ENCODE results near the gene GDF11. TPM values are rescaled to one million over a fixed set of nuclear protein-coding genes. Genes with fewer than 3 reads are reported as not detected.
A peak's percentile ranks its signal among the peaks of the same experiment; 100 is the strongest.

The GDF11 gene
- total RNA-seq, 2 experiments from 2014 or later: 4.2 TPM

- CTCF ChIA-PET: interaction anchor here (0.8 to 1.3 kb wide), 2 partner anchors 25 to 26 kb away, joined by 3 to 5 read pairs; no protein-coding TSS in a partner anchor
- Mint-ChIP-seq H3K36me3 (ENCODE audit: low read depth) (peaks cover 3% of the 10 kb centered on the region), H3K27ac (no peak overlapping the region), H3K4me3 (no peak overlapping the region), H3K9me3 (no peaks in the 10 kb centered on the region), H3K27me3 (ENCODE audit: low read depth) (peaks cover 20% of the 10 kb centered on the region), H3K4me1 (ENCODE audit: low read depth) (peaks cover 24% of the 10 kb centered on the region)
- no peak for DNase-seq
- intact Hi-C loops (cut with micrococcal nuclease): no loop called here
These were observed 31.0 kb upstream of the GDF11 start for GRCh38 chr12:55711786-55712553.

GRCh38 chr12:55712700-55713415 lies 30.1 kb upstream of the GDF11 start:
- intact Hi-C loops (cut with micrococcal nuclease): no loop called here
- no peak for DNase-seq
- peaks cover 28% of the 10 kb centered on the region for H3K4me1 Mint-ChIP-seq (ENCODE audit: low read depth)
- H3K27me3 Mint-ChIP-seq (ENCODE audit: low read depth): peaks cover 16% of the 10 kb centered on the region
- H3K9me3 Mint-ChIP-seq: no peaks in the 10 kb centered on the region
- H3K27ac Mint-ChIP-seq: no peak overlapping the region
- CTCF ChIA-PET: interaction anchor here (1.0 to 1.3 kb wide), 2 partner anchors 17 to 25 kb away, joined by 3 to 5 read pairs; no protein-coding TSS in a partner anchor
- no peak overlapping the region for H3K4me3 Mint-ChIP-seq
- H3K36me3 Mint-ChIP-seq (ENCODE audit: low read depth): peaks cover 3% of the 10 kb centered on the region

- DNase-seq: no peak
- Mint-ChIP-seq H3K27ac (no peak overlapping the region), H3K4me1 (ENCODE audit: low read depth) (peaks cover 32% of the 10 kb centered on the region), H3K27me3 (ENCODE audit: low read depth) (peaks cover 9% of the 10 kb centered on the region), H3K4me3 (no peak overlapping the region), H3K36me3 (ENCODE audit: low read depth) (peaks cover 3% of the 10 kb centered on the region), H3K9me3 (no peaks in the 10 kb centered on the region)
- CTCF ChIA-PET: no interaction called here
- intact Hi-C loops (cut with micrococcal nuclease): no loop called here
These were observed 29.2 kb upstream of the GDF11 start for GRCh38 chr12:55713721-55714120.

GRCh38 chr12:55715169-55715764 lies 27.7 kb upstream of the GDF11 start:
- Mint-ChIP-seq H3K27ac (peak overlapping the region; percentile 91), H3K36me3 (ENCODE audit: low read depth) (peaks cover 3% of the 10 kb centered on the region), H3K4me3 (peak overlapping the region; percentile 92), H3K27me3 (ENCODE audit: low read depth) (peaks cover 3% of the 10 kb centered on the region), H3K9me3 (no peaks in the 10 kb centered on the region), H3K4me1 (ENCODE audit: low read depth) (peaks cover 28% of the 10 kb centered on the region)
- no peak for DNase-seq
- CTCF ChIA-PET: interaction anchor here (0.6 to 3.5 kb wide), 6 partner anchors 10 to 114 kb away, joined by 3 to 32 read pairs (median 4); no protein-coding TSS in a partner anchor
- intact Hi-C loops (cut with micrococcal nuclease): loop anchor here (5.0 kb wide), 1 partner anchor 728 kb away; no protein-coding TSS in a partner anchor

- Mint-ChIP-seq H3K27ac (peak within 1 kb of the TSS; percentile 91), H3K27me3 (ENCODE audit: low read depth) (peaks cover 3% of the 10 kb centered on the region), H3K36me3 (ENCODE audit: low read depth) (peaks cover 3% of the 10 kb centered on the region), H3K4me1 (ENCODE audit: low read depth) (peaks cover 28% of the 10 kb centered on the region), H3K9me3 (no peaks in the 10 kb centered on the region), H3K4me3 (peak within 1 kb of the TSS; percentile 92)
- peak; percentile 96 for DNase-seq
- intact Hi-C loops (cut with micrococcal nuclease): loop anchor here (1.0 to 5.0 kb wide), 8 partner anchors 13 to 729 kb away; partner anchors contain the start of genes CD63, PA2G4, RPL41 and SARNP
- CTCF ChIA-PET: interaction anchor here (0.6 to 3.5 kb wide), 7 partner anchors 9 to 113 kb away, joined by 3 to 32 read pairs (median 4); no protein-coding TSS in a partner anchor
These were observed 26.9 kb upstream of the GDF11 start, which contains the start of gene BLOC1S1 for GRCh38 chr12:55715833-55716581. Gene BLOC1S1, plus strand, starts transcription at chr12:55716046. Its CDS starts 6 bp downstream, at chr12:55716052.

- CTCF ChIA-PET: interaction anchor here (1.0 to 3.5 kb wide), 5 partner anchors 13 to 541 kb away, joined by 3 to 32 read pairs (median 7); partner anchors contain the start of genes ANKRD52 and CD63
- Mint-ChIP-seq H3K27me3 (ENCODE audit: low read depth) (peaks cover 3% of the 10 kb centered on the region), H3K4me3 (peak overlapping the region; percentile 92), H3K36me3 (ENCODE audit: low read depth) (peaks cover 3% of the 10 kb centered on the region), H3K4me1 (ENCODE audit: low read depth) (peaks cover 28% of the 10 kb centered on the region), H3K9me3 (no peaks in the 10 kb centered on the region), H3K27ac (peak overlapping the region; percentile 91)
- no peak for DNase-seq
- intact Hi-C loops (cut with micrococcal nuclease): loop anchor here (1.0 to 5.0 kb wide), 8 partner anchors 13 to 729 kb away; partner anchors contain the start of genes CD63, PA2G4, RPL41 and SARNP
These were observed 26.4 kb upstream of the GDF11 start for GRCh38 chr12:55716582-55716957.

GRCh38 chr12:55717011-55718007 lies 25.6 kb upstream of the GDF11 start:
- H3K4me3 Mint-ChIP-seq: peak overlapping the region; percentile 92
- intact Hi-C loops (cut with micrococcal nuclease): loop anchor here (5.0 kb wide), 1 partner anchor 730 kb away; no protein-coding TSS in a partner anchor
- no peaks in the 10 kb centered on the region for H3K27me3 Mint-ChIP-seq (ENCODE audit: low read depth)
- H3K27ac Mint-ChIP-seq: peak overlapping the region; percentile 91
- peaks cover 3% of the 10 kb centered on the region for H3K36me3 Mint-ChIP-seq (ENCODE audit: low read depth)
- H3K9me3 Mint-ChIP-seq: no peaks in the 10 kb centered on the region
- CTCF ChIA-PET: interaction anchor here (0.6 to 3.5 kb wide), 6 partner anchors 13 to 1099 kb away, joined by 3 to 32 read pairs (median 6); partner anchors contain the start of genes ANKRD52 and CD63
- DNase-seq: peak; percentile 47
- peaks cover 28% of the 10 kb centered on the region for H3K4me1 Mint-ChIP-seq (ENCODE audit: low read depth)

- intact Hi-C loops (cut with micrococcal nuclease): loop anchor here (5.0 kb wide), 1 partner anchor 731 kb away; no protein-coding TSS in a partner anchor
- peaks cover 28% of the 10 kb centered on the region for H3K4me1 Mint-ChIP-seq (ENCODE audit: low read depth)
These were observed 24.9 kb upstream of the GDF11 start for GRCh38 chr12:55718015-55718414.

GRCh38 chr12:55718624-55719275 lies 24.2 kb upstream of the GDF11 start:
- intact Hi-C loops (cut with micrococcal nuclease): loop anchor here (5.0 kb wide), 1 partner anchor 731 kb away; no protein-coding TSS in a partner anchor
- CTCF ChIA-PET: interaction anchor here (0.6 to 2.7 kb wide), 3 partner anchors 9 to 20 kb away, joined by 3 to 23 read pairs (median 10); partner anchors contain the start of gene CD63
- Mint-ChIP-seq H3K9me3 (no peaks in the 10 kb centered on the region), H3K36me3 (ENCODE audit: low read depth) (peaks cover 5% of the 10 kb centered on the region), H3K4me3 (no peak overlapping the region), H3K27me3 (ENCODE audit: low read depth) (no peaks in the 10 kb centered on the region), H3K4me1 (ENCODE audit: low read depth) (peaks cover 28% of the 10 kb centered on the region), H3K27ac (peak overlapping the region; percentile 18)
- DNase-seq: no peak

More at GRCh38 chr12:55718015-55718414, 24.9 kb upstream of the GDF11 start:
- CTCF ChIA-PET: interaction anchor here (0.6 to 3.5 kb wide), 5 partner anchors 8 to 1098 kb away, joined by 3 to 32 read pairs (median 7); partner anchors contain the start of gene CD63
- H3K27me3 Mint-ChIP-seq (ENCODE audit: low read depth): no peaks in the 10 kb centered on the region
- peak overlapping the region; percentile 91 for H3K27ac Mint-ChIP-seq
- peaks cover 3% of the 10 kb centered on the region for H3K36me3 Mint-ChIP-seq (ENCODE audit: low read depth)
- no peaks in the 10 kb centered on the region for H3K9me3 Mint-ChIP-seq
- DNase-seq: no peak
- peak overlapping the region; percentile 92 for H3K4me3 Mint-ChIP-seq

- Mint-ChIP-seq H3K36me3 (ENCODE audit: low read depth) (peaks cover 5% of the 10 kb centered on the region), H3K27me3 (ENCODE audit: low read depth) (no peaks in the 10 kb centered on the region), H3K27ac (no peak overlapping the region), H3K9me3 (no peaks in the 10 kb centered on the region), H3K4me3 (no peak overlapping the region), H3K4me1 (ENCODE audit: low read depth) (peaks cover 28% of the 10 kb centered on the region)
- CTCF ChIA-PET: interaction anchor here (0.7 to 2.7 kb wide), 3 partner anchors 10 to 62 kb away, joined by 3 to 23 read pairs (median 4); no protein-coding TSS in a partner anchor
- intact Hi-C loops (cut with micrococcal nuclease): loop anchor here (5.0 kb wide), 1 partner anchor 732 kb away; no protein-coding TSS in a partner anchor
- no peak for DNase-seq
These were observed 23.6 kb upstream of the GDF11 start for GRCh38 chr12:55719371-55719770.

Measured in activated naive CD4-positive, alpha-beta T cell treated with anti-CD3 and anti-CD28 coated beads for 36 hours (primary cell).